Stimulated activated CD8-positive, alpha-beta memory T cell treated with anti-CD3 and anti-CD28 coated beads, Interleukin-7, amount 100 ng/mL, for 4 hours (primary cell): Measurements from ENCODE around the gene SUGCT.
"Not testable (repeated sequence)": the region's sequence is repeated elsewhere in the genome, so short reads cannot be mapped to it uniquely, and the experiment has no call there.

Experiments used
- DNase-seq, 2 donors: peaks; one replicate each; pipeline ENCODE4 v3.0.0-alpha.2; 2020; ENCODE audit warnings: low read depth in 2 of 2

SUGCT gene

DNA sequence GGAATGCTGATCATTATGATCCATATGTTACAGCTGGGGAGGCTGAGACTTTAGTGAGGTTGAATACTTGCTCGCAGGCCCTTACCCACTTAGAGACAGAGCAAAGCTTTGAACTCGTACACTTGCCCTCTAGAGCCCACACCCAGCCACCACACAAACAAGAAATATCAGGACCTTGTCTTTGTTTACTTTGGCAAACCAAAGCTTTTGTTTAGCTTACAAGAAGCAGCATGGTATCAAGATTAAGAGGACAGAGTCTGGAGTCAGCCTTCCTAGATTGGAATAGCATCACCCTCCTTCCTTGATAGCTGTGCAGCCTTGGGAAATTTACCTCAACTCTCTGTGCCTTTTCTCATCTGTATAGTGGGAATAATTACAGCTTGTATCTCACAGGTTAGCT is 477.5 kb downstream of the SUGCT start:
- DNase-seq: no peak

DNA sequence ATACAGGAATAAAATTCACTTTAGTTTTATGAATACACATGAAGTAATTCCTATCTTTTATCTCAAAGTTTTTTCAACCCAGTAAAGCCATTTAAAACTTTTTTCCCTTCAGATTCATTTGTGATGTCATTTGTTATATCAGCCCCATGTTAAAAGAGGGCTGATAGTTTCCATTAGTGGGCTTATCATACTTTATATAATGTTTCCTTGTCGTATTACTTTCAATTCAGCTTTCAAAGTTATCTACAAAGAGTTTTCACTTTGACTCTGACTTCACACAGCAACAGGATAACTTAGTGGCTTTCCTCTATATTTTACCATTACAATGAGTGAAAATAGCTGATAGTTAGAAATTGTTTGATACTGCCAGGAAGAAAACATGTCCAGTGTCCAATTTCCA is 484.8 kb downstream of the SUGCT start:
- no peak for DNase-seq

DNA sequence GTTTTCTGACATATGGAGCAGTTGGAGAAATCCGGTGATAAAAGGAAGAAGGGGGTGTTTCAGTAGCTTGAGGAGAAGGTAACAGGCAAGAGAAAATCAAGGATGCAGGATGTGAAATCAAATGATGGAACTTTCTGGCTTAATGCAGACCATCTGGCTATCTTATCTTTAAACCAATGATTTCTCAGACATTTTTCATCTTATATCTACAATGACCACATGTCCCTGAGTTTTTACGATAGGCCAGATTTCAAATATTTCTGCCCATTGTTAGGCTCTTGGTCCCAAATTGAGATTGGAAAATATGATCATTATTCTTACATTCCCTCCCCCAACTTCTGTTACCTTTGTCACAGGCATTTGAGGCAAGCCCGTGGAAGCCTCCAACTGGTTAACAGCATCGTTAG is 486.8 kb downstream of the SUGCT start:
- DNase-seq: no peak

DNA sequence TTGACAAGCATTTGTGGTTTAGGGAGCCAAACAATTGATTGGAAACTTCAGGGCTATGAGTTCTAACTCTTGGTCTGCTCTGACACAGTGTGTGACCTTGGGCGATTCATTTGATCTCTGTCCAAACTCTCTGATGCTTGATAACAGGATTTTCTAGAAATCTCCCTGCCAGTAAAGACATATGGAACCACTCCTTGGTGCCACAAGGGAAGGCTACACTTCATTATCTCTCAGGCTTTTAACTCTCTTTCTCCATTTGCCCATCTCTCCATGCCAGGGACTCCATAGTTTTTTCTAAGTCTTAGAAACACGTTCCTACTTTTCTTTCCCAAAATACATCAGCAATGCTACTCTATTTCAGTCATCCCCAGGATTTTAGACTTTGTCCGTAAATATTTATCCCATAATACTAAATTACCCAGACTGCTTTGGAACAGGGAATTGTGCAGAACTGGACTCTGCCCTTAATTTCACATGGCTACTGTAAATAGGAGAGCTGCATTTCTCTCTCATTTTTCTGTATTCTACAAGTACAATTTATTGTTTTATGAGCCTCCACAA is 488.2 kb downstream of the SUGCT start:
- no peak for DNase-seq

DNA sequence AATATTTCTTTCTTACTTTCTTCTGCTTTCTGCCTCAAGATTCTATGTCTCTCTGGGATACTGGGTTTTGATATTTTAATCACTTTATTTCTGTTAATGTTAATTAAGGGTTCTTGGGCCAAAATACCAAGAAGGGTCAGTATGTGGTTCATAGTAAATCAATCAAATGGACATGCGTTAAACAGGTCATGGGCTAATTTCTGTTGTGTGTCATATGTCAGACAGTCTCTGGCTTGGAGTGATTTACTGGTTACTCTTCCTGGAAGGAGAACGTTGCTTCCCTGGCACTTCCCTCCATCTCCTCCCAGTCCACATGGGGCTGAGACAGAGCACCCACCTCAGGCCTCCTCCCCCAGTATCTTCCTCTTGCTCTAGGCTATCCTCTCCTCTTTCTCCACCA is 489.1 kb downstream of the SUGCT start:
- no peak for DNase-seq

DNA sequence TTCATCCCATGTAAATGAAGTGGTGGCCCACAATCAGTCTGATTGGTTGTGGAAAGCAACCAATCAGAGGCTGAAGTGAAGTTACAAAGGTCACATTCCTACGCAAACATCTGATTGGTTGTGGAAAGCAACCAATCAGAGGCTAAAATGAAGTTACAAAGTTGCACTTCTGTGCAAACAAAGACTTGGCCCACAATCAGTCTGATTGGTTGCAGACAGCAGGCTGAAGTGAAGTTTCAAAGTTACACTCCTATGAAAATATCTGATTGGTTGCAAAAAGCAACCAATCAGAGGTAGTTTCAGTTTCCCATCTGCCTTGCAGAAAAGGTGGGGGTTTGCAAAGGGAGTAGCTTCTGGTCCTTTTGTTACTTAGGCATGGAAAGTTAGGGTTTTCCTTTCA is 492.6 kb downstream of the SUGCT start:
- DNase-seq: not testable (repeated sequence)

DNA sequence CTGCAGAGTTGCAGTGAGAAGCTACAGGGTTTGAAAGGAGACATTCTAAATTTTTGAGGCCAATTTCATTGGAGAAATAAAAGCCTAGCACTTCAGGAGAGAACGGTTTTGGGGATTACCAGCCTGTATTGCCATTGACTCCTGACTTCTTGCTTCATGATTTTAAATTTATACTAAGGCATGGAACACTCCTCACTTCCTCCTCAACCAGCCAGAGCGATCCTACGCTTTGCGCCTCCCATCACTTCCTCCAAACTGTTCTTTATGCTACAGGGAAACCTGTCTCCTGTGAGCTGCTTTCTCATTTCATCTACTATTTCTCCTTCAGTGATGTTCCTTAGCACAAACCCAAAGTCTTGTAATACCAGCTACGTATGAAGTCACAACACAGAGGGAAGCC is 495.1 kb downstream of the SUGCT start:
- DNase-seq: no peak

DNA sequence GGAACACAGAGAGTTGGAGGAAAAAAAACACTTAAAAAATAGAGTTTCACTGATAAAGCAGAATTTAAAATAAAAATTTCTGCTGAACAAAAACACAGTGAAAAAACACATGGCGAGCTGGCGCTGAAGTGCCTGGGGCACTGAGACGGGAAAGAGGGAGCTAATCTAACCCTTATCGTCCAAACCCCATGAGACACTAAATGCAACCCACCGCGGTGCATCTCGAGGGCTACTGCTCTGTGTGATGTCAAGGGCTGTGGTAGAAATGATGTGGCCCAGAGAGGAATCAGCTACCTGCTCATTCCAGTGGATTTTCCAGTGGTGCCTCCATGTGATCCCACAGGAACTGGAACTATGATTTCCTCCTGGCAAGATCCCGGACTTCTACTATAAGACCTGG is 499.3 kb downstream of the SUGCT start:
- DNase-seq: no peak

DNA sequence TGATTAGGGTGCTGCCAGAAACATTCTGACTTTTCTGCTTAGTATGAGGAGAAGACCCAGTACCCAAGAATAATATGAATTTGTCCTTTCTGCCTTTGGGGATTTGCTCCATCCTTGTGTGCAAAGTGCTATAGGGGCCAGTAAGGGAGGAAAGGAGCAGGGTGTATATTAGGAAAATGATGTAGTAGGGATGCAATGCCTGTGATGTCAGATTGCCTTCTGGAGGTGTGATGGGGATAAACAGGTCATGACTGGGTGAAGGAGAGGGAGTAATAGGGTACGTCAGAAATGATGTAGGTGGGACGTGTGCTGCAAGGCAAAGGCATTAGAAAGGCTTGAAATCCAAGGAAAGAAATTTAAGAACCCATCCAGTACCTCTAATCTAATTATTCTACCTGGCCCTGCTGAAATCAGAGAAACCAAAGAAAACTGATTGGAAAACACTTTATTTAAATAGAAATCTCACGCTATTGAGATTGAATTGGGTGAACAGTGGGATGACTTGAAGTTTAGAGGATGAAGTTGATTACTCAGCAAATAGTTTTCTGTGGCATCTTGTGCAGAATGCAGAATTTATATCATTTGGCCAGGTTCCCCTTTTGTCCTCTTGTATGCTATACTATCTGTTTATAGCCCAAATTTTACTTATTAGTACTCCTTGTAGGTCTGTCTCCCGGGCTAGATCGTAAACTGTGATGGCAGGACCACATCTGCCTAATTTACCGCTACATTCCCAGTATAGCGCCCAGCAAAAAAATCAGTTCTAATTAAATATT is 503.9 kb downstream of the SUGCT start:
- no peak for DNase-seq

DNA sequence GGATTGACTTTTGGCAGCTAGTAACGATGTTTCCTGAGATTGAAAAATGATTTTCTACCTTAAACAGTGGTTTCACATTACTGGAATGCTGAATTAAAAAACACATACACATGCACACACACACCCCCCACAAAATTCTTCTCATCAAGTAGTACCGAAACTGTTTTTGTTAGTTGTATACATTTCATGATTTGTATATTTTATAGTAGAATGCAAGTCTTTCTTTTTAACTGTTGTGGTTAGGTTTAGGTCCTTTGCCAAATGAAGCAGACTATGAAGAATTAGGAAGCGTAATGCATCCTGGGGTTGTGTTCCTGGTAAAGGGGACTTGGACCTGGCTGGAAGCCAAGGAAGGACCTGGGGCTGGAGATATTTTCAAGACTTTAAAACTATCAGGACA is 505.8 kb downstream of the SUGCT start:
- no peak for DNase-seq

DNA sequence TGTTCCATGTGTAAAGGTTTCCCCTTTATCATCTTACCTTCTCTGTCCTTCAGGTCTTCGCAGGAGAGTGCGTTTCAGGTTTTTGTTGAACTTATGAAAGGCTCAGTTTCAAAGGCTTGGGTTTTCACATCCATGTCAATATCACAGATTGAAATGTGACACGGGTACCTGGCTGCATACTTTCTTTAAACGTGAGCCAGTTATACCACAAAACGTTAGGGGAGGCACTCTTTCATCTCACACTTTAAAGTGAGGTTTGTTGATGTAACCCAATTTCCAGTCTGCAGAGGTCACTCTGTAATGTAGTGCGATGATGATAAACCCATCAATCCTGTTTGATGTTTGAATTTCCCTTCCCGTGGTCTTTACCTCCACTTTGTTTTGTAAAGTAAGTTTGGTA is 506.9 kb downstream of the SUGCT start:
- no peak for DNase-seq

DNA sequence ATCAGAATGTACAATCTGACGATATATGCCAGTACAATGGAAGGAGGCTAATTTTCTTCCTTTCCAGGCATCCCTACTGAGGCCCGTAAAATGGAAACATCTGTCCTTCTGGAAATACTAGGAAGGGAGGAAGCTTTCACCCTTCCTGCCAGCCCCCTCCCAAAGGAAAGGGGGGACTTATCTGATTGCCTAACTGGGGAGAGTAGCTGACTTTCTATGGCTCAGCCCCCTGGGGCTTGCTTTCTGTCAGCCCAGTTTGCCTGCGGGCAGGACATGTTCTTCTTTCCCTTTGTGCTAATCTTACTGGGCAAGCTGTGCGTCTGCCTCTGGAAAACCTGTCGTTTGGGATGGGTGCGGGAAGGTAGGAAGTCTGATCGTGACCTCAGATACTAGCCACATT is 508.9 kb downstream of the SUGCT start:
- no peak for DNase-seq

DNA sequence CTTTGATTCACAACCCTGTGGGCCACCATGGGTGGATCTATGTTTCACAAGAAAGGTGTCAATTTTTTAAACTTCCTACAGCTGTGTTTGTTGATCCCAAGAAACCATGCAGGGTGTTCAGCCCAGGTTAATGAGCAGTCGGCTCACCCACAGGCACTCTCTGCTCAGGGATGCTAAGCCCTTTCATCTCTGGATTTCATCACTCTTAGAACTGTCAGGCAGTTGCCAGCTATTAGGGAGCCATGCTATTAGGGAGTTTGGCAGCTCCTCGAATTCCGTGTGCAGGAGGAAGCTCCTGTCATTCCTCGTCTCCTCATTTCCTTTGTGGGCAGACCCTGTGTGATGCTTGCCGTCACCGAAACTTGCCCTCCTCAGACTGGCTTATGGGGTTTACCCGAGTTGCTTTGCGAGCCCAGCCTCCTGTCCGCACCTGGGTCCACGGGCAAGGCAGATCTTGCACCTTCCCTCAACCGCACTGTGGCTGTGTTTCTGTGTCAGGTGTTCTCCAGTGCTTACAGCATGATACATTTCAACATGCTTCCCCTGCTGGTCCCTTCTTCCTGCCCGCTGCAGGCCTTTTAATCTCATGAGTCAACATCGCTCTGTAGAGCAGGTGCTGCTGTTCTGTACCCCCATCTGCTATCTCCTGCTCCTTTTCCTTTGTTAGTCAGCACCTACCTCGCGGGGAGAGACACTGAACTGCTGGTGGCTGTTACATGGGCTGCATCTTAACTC is 509.8 kb downstream of the SUGCT start:
- DNase-seq: no peak

DNA sequence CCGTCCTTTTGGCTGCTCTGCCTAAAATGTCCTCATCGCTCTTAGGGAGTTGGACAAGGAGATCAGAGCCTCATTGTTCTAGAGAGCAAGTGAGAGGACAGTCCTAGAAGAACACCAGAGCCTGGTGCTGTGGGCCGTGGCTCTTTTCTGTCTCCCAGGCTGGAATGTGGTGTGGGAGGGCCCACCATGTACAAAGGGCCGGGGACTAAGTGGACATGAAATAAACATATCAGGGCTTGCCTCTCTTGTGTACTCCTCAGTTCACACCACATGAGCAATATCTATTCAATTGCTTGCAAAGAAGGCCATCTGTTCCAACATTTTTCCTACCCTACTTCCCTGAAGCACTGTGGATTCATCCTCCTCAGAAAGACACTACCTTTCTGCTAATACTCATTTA is 510.4 kb downstream of the SUGCT start:
- DNase-seq: no peak

DNA sequence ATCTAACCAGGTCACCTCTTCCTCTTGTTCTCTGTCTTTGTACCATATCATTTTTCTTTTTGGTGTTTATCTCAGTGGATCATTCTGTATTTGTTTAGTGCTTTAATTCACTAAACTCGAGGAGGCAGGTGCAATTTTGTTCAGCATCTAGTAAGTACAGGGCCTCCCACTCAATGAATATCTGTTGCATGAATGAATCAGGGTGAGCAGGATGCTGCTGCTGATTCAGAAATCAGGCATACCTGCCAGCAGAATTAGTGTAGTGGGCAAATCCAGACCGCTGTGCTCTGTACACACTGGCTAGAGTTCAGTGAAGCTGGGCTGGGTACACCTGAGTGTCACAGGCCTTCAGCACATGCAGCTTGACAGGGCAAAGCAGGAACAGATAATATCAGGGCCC is 511.9 kb downstream of the SUGCT start:
- no peak for DNase-seq

DNA sequence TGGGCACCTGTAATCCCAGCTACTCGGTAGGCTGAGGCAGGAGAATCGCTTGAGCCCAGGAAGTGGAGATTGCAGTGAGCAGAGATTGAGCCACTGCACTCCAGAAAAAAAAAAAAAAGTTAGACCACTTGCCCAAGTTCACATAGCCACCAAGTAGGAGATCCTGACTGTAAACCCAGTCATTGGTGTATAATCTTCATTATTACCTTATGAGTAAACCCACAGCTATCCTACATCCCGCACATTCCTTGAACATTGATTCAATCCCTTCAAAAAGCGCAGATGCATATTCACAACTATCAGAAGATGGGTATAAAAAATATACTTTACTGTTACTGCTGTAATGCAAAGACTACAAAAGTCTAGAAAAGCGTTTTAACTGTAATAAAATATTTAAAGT is 512.9 kb downstream of the SUGCT start:
- DNase-seq: no peak

DNA sequence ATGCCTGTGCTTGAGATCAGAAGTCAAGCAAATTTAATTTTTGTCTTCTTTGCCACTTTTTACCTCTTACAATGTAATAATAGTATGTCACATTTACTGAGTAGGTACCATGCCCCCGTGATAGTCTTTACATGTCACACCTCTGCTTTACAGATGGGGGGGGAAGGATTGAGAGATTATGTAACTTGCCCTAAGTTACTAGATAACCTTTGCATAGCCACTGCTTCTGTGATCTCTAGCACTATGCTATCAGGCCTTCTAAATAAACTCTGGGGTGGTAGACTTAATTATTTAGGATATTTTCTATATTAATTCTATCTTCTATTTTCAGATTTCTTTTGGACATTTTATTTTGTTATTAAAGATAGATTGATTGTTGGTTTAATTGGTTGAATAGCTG is 514.4 kb downstream of the SUGCT start:
- DNase-seq: no peak

DNA sequence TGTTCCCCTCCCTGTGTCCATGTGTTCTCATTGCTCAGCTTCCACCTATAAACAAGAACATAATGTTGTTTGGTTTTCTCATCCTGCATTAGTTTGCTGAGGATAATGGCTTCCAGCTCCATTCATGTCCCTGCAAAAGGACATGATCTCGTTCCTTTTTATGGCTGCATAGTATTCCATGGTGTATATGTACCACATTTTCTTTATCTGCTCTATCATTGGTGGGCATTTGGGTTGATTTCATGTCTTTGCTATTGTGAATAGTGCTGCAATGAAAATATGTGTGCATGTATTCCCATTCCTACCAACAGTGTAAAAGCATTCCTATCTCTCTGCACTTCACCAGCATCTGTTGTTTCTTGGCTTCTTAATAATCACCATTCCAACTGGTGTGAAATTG is 516.1 kb downstream of the SUGCT start:
- DNase-seq: not testable (repeated sequence)

DNA sequence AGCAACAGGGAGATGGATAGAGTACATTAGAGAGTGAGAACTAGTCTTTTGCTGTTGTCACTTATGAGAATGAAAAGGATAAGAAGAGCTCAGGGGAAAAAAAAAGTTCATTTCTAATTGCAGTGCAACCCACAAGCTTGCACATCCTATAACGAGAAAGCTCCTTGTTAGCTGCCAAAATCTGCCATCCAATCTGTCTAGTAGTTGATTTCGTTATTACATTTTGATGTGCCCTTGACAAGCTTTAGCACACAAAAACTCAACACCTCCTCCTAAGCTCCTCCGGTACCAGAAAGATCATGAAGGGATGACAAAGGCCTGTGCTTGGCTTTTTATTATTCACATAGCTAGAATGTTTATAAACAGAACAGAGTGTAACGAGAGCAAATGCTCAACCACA is 519.4 kb downstream of the SUGCT start:
- no peak for DNase-seq

DNA sequence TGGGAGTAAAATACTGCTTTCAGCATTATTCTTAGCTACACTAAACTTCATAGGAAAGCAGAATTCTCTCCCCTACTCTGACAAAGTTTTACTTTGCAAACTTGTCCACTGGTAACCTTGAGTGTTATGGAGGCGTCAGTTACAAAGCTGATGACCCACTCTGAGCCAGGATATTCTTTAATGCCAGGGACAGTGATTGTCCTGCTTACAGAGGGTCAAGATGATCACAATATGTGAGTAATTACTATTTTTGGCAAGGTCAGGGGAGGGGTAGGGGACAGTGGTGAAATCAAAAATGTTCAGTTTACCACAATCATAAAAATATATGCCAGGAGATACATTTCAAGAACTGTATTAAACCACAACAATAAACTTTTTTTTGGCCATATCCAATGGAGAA is 520.6 kb downstream of the SUGCT start:
- no peak for DNase-seq

DNA sequence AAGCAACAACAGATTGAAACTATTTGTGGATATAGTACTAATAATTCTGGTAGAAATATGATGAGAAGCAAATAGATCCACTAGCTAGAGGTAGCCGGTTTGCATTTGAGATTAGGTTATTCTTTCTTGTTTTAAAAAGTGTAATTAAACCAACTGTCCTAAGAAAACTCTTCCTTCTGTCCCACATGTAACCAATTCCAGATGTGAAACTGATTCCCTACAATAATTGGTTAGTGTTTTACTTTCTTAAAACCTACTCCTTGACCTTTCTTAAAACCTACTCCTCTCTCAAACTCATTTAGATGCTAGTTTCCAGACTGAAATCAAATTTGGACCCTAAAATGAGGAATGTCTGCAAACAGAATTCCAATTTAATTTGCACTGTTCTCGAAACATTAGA is 521.5 kb downstream of the SUGCT start:
- no peak for DNase-seq

DNA sequence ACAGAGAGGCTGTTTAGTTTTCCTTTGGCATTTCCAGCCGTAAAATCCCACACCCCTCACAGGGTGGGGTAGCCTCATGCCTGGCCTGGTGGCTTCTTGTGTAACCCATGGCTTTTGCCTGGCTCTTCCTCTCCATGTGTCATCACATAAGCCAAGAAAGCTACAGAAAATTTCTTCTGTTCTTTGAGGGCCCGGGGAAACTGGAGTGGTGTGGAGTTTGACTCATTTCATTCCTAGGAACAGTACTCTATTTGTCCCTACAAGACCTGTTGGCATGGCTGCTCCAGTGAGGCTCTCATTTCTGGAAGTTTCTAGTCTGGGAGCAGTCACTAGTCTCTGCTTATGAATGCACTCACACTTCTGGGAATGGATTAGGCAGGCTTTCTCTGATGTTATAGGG is 523.9 kb downstream of the SUGCT start:
- DNase-seq: no peak

DNA sequence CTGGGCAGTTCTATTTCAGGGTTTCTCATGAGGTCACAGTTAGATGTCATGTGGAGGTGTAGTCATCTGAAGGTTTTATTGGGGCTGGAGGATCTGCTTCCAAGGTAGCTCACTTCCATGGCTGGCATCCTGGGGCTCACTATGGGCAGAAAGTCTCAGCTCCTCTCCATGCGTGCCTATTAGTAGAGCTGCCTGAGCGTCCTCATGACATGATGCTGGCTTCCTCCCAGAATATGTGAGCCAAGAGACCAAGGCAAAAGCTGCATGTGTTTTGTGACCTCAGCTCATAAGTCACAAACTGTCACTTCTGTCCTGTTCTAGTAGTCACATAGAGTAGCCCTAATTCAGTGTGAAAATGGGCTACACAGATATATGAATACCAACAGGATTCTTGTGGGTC is 524.4 kb downstream of the SUGCT start:
- DNase-seq: no peak
